ENCODE data around the gene ARHGDIA.
A peak's percentile ranks its signal among the peaks of the same experiment; 100 is the strongest.

ARHGDIA gene

DNA sequence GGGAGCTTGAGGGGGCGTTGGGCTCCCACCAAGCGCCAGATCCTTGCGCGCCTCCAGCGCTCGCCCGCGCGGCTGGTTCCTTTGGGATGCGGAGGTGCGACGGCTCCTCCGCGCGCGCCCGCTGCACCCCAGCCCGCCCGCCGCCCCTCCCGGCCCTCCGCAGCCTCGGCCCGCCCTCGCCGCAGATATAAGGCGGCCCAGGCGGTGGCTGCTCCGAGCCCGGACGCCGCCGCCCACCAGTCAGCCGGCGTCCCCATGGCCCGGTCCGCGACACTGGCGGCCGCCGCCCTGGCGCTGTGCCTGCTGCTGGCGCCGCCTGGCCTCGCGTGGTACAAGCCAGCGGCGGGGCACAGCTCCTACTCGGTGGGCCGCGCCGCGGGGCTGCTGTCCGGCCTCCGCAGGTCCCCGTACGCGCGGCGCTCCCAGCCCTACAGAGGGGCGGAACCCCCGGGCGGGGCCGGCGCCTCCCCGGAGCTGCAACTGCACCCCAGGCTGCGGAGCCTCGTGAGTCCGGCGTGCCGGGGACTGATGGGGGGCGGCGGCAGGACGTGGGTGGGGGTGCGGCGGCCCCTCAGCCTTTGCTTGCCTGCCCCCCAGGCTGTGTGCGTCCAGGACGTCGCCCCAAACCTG is 31.0 kb upstream of the ARHGDIA start, which contains the start of gene NPB:
NPB (plus strand) TSS at position 216 of the 630 bp plus-strand sequence; CDS start at position 256, 40 bp downstream.
- Histone ChIP-seq H3K9me3 (ENCODE audit: control insufficient read depth, insufficient read depth, low read length) (no peaks in the 10 kb centered on the region), H3K4me1 (ENCODE audit: insufficient read depth, low read length) (no peaks in the 10 kb centered on the region; the same call in 1 of the 2 replicates), H3K36me3 (ENCODE audit: insufficient read depth, low read length) (0 out of 2 replicates have a peak, but pooled peaks cover 6% of the 10 kb centered on the region), H3K9ac (ENCODE audit: low read depth, low read length) (peak within 1 kb of the TSS; percentile 42; the same call in 1 of the 2 replicates)

DNA sequence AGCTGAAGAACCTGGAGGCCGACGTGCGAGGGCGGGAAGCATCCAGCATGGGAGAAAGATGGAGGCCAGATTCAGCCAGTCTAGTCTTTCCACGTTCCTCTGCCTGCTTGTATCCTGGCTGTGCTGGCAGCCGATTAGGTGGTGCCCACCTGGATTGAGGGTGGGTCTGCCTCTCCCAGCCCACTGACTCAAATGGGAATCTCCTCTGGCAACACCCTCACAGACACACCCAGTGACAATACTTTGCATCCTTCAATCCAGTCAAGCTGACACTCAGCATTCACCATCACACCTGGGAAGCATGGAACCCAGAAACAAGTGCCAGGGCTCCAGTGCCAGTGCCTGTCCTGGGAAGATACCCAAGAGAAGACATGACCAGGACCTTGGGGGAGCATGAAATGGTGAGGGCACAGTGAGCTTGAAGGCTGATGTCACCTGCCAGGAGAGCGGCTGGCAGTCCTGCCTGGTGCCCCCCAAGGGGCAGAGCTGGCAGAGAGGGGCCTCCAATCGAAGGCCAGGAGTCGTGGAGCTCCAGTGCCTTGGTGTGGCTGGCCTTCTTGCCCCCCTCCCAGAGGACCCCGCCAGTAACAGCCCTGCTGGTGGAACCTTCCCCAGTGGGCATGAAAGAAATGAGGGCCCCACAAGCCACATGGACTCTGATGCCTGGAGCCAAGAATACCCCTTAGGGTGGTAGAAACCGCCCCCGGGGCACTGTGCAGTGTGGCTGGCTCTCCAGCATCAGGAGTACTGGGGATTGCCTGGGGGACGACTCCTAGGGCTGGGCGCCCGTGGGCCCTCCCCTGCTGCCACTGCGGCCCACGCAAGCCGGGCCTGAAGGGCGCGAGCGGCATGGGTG is 30.3 kb upstream of the ARHGDIA start:
- peaks cover 7% of the 10 kb centered on the region; the same call in 1 of the 2 replicates for H3K36me3 ChIP-seq (ENCODE audit: insufficient read depth, low read length)
- H3K4me1 ChIP-seq (ENCODE audit: insufficient read depth, low read length): no peaks in the 10 kb centered on the region; the same call in 1 of the 2 replicates
- H3K9me3 ChIP-seq (ENCODE audit: control insufficient read depth, insufficient read depth, low read length): no peaks in the 10 kb centered on the region
- H3K9ac ChIP-seq (ENCODE audit: low read depth, low read length): peak overlapping the region; percentile 42; the same call in 1 of the 2 replicates

DNA sequence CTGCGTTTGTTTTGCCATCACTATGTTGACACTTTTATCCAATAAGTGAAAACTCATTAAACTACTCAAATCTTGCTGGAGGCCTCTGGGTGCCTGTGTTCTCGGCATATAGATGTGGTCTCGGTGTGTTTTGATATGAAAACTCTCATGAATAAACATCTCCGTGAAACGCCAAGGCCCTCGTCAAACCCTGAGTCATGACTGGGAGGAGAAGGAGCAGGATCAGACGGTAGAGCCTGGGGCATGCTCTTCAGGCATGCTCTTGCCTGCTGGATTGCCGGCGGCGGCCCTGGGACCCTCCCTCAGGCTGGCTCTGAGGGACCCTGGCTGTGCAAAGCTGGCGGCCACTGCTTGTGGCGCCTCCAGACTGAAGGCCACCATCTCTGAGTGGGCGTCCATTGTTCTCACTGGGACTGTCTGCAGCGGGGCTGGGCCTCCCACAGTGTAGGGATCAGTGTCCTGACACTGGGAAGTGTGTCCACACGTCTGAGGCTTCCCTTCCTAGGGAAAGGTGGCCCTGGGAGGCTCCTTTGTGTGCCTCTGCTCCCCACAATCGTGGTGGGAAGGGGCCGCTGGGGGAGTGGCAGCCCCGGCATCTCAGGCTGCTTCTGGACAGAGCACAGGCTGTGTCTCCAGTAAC is 29.2 kb upstream of the ARHGDIA start:
- no peak overlapping the region for H3K9ac ChIP-seq (ENCODE audit: low read depth, low read length)
- no peaks in the 10 kb centered on the region; the same call in 1 of the 2 replicates for H3K4me1 ChIP-seq (ENCODE audit: insufficient read depth, low read length)
- no peaks in the 10 kb centered on the region for H3K9me3 ChIP-seq (ENCODE audit: control insufficient read depth, insufficient read depth, low read length)
- peaks cover 11% of the 10 kb centered on the region; the same call in 1 of the 2 replicates for H3K36me3 ChIP-seq (ENCODE audit: insufficient read depth, low read length)

DNA sequence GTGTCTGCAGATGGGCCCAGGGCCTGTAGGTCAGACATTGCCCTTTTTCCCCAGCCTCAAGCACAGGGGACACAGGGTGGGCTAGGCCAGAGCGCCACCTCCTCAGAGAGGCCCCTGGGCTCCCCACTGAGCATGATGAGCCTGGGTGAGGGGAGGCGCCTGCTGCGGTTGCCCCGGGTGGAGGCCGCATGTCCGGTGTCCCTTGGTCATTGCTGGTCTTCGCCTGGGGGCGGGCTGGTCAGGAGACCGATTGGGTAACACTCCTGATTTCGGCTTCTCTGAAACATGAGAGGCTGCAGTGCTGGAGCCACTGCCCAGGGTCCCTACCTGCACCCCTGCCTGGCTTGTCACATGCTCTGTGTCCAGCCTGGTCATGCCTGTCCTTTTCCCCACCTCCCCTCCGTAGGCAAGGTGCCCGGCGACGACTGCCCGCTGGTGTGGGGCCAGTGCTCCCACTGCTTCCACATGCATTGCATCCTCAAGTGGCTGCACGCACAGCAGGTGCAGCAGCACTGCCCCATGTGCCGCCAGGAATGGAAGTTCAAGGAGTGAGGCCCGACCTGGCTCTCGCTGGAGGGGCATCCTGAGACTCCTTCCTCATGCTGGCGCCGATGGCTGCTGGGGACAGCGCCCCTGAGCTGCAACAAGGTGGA is 28.5 kb upstream of the ARHGDIA start:
- Histone ChIP-seq H3K9me3 (ENCODE audit: control insufficient read depth, insufficient read depth, low read length) (no peaks in the 10 kb centered on the region), H3K9ac (ENCODE audit: low read depth, low read length) (no peak overlapping the region), H3K36me3 (ENCODE audit: insufficient read depth, low read length) (peaks cover 14% of the 10 kb centered on the region; the same call in 1 of the 2 replicates), H3K4me1 (ENCODE audit: insufficient read depth, low read length) (no peaks in the 10 kb centered on the region; the same call in 1 of the 2 replicates)

DNA sequence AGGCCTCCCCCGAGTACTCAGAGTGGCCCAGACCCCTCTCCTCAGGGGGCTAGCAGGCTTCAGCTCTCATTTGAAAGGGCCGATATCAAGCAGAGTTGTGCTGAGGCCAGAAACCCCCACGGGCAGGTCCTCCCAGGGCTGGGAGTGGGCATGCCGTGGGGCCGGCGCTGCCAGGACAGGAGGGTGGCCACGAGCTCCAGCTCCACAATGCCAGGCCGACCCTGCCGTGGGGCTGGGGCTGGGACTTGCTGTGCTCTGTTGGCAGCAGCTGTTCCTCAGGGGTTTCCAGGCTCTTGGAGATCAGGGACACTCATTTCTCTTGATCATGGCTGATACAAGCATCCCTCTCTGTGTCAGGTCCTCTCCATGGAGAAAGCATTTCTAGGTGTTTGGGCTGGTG is 27.7 kb upstream of the ARHGDIA start:
- no peak overlapping the region for H3K9ac ChIP-seq (ENCODE audit: low read depth, low read length)
- peaks cover 18% of the 10 kb centered on the region; the same call in 1 of the 2 replicates for H3K36me3 ChIP-seq (ENCODE audit: insufficient read depth, low read length)
- H3K9me3 ChIP-seq (ENCODE audit: control insufficient read depth, insufficient read depth, low read length): no peaks in the 10 kb centered on the region
- H3K4me1 ChIP-seq (ENCODE audit: insufficient read depth, low read length): no peaks in the 10 kb centered on the region; the same call in 1 of the 2 replicates

DNA sequence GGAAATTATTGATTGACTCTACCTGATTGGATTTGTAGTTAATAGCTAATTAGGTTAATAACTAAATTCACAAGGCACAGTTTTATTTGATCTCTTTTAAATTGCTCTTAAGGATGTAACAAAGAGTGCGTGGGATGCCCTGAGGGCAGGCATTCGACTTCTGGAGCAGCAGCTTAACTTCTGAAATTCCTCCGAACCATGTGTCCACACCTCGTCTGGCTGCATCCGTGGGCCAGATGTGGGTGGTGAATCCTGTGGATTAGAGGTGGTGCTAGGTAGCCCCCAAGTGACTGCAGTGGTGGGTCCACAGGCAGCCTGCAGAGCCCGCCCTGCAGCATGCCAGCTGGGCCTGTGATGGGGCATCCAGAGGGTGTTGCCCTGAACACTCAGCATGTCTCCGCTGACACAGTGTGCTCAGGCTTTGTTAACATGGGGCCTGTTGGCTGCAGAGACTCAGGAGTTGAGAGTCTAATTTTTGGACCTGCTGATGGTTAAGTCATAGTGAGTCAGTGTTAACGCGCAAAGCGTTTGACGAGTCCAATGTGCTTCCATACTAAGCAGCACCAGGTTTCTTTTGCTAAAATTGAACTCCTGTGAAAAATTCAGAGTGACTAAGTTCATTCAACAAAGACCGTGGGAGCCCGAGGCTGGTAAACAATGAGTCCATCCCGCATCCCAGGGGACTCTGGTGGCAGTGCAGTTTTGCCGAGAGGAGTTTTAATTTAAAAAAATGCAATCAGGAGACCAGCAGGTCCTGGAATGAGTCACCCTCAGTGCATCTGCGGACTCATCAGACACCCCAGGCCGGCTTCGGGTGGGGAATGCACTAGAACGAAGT is 27.1 kb upstream of the ARHGDIA start:
- peaks cover 18% of the 10 kb centered on the region; the same call in 1 of the 2 replicates for H3K36me3 ChIP-seq (ENCODE audit: insufficient read depth, low read length)

DNA sequence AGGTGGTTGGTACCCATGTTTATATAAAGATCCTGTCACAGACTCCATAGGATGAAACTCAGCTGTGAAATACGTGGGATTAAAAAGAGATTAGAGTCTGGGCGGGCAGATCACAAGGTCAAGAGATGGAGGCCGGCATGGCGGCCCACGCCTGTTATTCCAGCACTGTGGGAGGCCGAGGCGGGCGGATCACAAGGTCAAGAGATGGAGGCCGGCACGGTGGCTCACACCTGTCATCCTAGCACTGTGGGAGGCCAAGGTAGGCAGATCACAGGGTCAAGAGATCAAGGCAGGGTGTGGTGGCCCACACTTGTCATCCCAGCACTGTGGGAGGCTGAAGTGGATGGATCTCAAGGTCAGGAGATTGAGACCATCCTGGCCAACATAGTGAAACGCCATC is 24.3 kb upstream of the ARHGDIA start:
- no peaks in the 10 kb centered on the region for H3K9me3 ChIP-seq (ENCODE audit: control insufficient read depth, insufficient read depth, low read length)

More for the DNA sequence above, 27.1 kb upstream of the ARHGDIA start:
- no peaks in the 10 kb centered on the region; the same call in 1 of the 2 replicates for H3K4me1 ChIP-seq (ENCODE audit: insufficient read depth, low read length)
- H3K9me3 ChIP-seq (ENCODE audit: control insufficient read depth, insufficient read depth, low read length): no peaks in the 10 kb centered on the region
- H3K9ac ChIP-seq (ENCODE audit: low read depth, low read length): no peak overlapping the region

DNA sequence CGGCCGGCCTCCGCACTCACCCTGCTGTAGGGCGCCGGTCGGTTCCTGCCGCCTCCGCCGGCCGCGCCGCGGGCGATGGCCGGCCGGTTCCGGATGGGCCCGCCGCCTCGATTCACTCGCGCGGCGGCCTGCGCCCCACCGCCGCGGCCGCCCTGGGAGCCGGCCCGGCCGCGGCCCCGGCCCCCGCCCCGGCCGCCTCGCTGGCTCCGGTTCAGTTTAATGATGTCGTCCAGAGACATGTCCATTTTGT is 20.1 kb upstream of the ARHGDIA start:
- Histone ChIP-seq H3K9me3 (ENCODE audit: control insufficient read depth, insufficient read depth, low read length) (no peaks in the 10 kb centered on the region), H3K36me3 (ENCODE audit: insufficient read depth, low read length) (peaks cover 43% of the 10 kb centered on the region), H3K9ac (ENCODE audit: low read depth, low read length) (peak overlapping the region; percentile 93), H3K4me1 (ENCODE audit: insufficient read depth, low read length) (peaks cover 8% of the 10 kb centered on the region)

More for the DNA sequence above, 24.3 kb upstream of the ARHGDIA start:
- Histone ChIP-seq H3K4me1 (ENCODE audit: insufficient read depth, low read length) (peaks cover under 1% of the 10 kb centered on the region), H3K9ac (ENCODE audit: low read depth, low read length) (no peak overlapping the region), H3K36me3 (ENCODE audit: insufficient read depth, low read length) (peaks cover 18% of the 10 kb centered on the region)

DNA sequence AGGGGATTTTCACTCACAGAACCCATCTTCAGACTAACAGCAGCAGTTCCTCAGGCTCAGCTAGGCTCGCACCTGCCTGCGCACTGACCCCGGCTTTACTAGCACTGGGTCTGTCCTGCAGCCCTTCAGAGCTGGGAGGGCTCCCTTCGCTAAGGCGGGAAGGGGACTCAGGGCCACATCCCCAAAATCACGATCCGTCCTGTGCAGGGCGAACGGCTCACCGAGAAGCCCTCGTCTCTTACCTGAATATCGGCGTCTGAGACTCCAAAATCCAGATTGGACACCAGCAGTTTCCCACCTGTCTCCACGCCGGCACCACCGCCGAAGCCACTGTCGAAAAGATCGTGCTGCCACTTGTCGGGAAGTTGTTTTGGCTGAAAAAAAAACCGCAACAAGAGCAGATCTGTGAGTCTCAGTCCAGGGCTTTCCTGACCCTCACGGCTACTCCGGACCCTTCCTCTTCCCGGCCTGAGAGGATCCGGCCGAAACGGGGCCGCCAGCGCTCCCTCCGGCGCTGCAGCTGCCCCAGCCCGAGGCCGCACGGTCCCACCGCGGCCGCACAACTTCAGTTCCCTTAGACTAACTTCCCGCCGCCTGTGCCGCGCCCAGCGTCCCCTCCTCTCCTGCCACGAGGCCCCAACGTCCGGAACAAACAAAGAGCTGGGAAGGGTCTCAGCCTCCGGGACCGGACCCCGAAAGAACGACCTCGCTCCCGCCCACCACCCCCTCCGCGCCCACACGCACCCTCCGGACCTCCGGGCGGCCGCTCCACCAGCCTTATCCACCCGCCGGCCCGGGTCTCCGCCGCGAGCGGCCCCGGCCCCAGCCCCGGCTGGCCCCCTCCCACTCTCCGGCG is 19.5 kb upstream of the ARHGDIA start:
- peaks cover 8% of the 10 kb centered on the region for H3K4me1 ChIP-seq (ENCODE audit: insufficient read depth, low read length)
- peaks cover 43% of the 10 kb centered on the region for H3K36me3 ChIP-seq (ENCODE audit: insufficient read depth, low read length)
- H3K9me3 ChIP-seq (ENCODE audit: control insufficient read depth, insufficient read depth, low read length): no peaks in the 10 kb centered on the region
- H3K9ac ChIP-seq (ENCODE audit: low read depth, low read length): peak overlapping the region; percentile 93

DNA sequence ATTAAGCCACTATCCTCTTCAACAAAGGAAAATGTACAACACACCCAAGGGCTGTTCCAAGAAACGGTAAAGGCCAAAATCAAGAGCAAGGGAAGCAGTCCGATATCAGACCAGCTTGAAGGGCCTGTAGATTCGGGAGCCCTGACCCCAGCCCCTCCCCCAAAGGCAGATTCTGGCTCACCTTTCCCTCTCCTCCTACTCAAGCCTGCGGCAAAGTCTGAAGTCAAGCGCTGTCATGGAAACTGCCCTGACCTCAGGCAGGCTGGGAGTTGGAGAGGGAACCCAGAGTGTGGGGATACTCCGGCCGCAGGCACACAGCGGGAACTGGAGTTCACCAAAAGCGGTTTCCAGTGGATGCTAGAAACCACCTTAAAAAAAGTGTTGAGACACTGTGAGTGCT is 18.5 kb upstream of the ARHGDIA start:
- H3K4me1 ChIP-seq (ENCODE audit: insufficient read depth, low read length): peaks cover 8% of the 10 kb centered on the region
- peaks cover 38% of the 10 kb centered on the region for H3K36me3 ChIP-seq (ENCODE audit: insufficient read depth, low read length)
- H3K9ac ChIP-seq (ENCODE audit: low read depth, low read length): no peak overlapping the region
- H3K9me3 ChIP-seq (ENCODE audit: control insufficient read depth, insufficient read depth, low read length): no peaks in the 10 kb centered on the region

DNA sequence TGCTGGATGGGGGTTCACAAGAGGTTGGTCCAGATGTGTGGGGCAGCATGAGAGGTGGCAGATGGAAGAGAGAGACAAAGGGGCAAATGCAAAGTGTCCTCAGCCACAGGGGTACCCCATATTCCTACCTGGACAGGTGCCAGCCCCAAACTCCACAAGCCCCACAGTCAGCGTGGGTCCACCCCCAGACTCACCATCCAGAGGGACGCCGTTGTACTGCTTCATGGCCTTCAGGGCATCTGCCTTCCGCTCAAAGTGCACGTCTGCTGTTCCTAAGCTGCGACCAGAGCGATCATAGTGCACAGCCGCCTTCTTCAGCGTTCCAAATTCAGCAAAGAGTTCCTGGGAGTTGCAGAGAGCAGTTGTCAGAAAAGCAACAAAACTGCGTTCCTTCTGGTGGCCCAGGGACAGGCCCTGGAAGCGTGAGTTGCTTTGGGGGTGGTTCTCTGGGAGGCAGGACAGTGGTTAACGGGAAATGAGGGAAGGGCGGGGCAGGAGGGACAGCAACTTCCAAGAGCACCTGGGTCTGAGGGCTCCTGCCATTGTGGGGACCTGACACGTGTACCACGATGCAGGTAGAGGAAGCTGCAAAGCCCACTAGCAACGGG is 18.0 kb upstream of the ARHGDIA start:
- H3K9me3 ChIP-seq (ENCODE audit: control insufficient read depth, insufficient read depth, low read length): no peaks in the 10 kb centered on the region
- H3K4me1 ChIP-seq (ENCODE audit: insufficient read depth, low read length): peaks cover 8% of the 10 kb centered on the region
- H3K9ac ChIP-seq (ENCODE audit: low read depth, low read length): no peak overlapping the region
- H3K36me3 ChIP-seq (ENCODE audit: insufficient read depth, low read length): peaks cover 39% of the 10 kb centered on the region

DNA sequence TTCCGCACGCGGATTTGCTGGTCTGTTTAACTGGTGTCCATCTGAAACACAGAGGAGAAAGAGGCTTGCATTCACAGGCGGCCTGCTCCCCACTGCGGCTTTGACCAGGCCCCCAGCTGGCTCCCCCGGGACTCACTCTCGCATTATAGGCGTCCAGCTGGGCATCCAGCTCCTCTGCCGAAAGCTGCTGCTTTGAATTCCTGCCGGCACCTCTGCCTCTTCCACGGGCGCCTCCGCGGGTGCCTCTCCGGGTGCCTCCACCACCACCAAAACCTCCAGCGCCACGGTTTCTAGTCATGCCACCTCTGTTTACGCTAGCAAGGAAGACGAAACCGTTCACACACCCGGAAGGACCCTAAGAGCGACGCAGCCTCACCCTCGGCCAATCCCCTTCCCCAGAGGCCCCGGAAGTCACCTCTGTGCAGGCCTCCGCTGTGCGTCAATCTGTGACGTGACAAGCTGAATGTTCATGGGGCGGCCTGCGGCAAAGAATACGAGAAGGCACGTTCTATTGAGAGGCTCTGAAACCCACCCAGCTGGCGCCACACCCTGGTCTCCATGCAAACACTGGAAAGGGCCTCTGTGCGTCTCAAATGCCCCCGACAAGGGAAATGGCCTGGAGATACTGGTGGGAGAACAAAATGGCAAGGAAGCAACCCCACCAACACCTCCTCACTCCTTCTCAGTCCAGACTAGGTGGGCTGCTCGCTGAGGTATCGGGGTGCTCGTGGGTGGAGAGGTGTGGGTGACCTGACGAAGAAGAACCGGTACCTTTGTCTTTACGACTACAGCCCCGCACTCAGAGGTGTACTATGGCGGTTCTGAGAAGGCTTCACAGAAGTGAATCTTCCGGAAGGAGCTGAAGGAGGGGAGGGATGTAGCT is 17.2 kb upstream of the ARHGDIA start:
- Histone ChIP-seq H3K36me3 (ENCODE audit: insufficient read depth, low read length) (peaks cover 40% of the 10 kb centered on the region), H3K9ac (ENCODE audit: low read depth, low read length) (no peak overlapping the region), H3K9me3 (ENCODE audit: control insufficient read depth, insufficient read depth, low read length) (no peaks in the 10 kb centered on the region), H3K4me1 (ENCODE audit: insufficient read depth, low read length) (peaks cover 8% of the 10 kb centered on the region)
